ENCODE measurements around the gene BCAS3. TPM values are rescaled to one million over a fixed set of nuclear protein-coding genes. Genes with fewer than 3 reads are reported as not detected.

Gene BCAS3
- total and polyA plus RNA-seq, 2 donors (not counting 1 experiment from before 2014, with no cell fraction given), result 13.9 to 73.4 TPM

- Histone ChIP-seq H2AFZ (ENCODE audit: insufficient read depth, low read depth, low read length, poor library complexity, severe bottlenecking) (no peak overlapping the region), H3K27ac (ENCODE audit: low read length in 2 of 2) (no peak overlapping the region), H3K79me2 (ENCODE audit: control insufficient read depth, insufficient read depth, low read length) (no peaks in the 10 kb centered on the region), H3K9ac (ENCODE audit: low read length) (no peak overlapping the region), H3K27me3 (replicated peaks in 1 of 4; ENCODE audit: control extremely low read depth in 1 of 4, control insufficient read depth in 3 of 4, insufficient read depth in 4 of 4, low read length in 3 of 4) (no peaks in the 10 kb centered on the region), H3K4me1 (ENCODE audit: control insufficient read depth in 2 of 2, insufficient read depth in 2 of 2, low read length in 2 of 2) (no peaks in the 10 kb centered on the region), H3K4me3 (ENCODE audit: control extremely low read depth in 1 of 5, extremely low read depth in 1 of 5, insufficient read depth in 1 of 5, low read depth in 2 of 5, low read length in 4 of 5) (no peak overlapping the region), H3K4me2 (replicated peaks; ENCODE audit: low read depth, low read length, poor library complexity, severe bottlenecking) (no peak overlapping the region), H4K20me1 (ENCODE audit: control insufficient read depth, insufficient read depth, low read length, poor library complexity, severe bottlenecking) (no peaks in the 10 kb centered on the region), H3K9me3 (ENCODE audit: control extremely low read depth in 1 of 3, control insufficient read depth in 2 of 3, insufficient read depth in 1 of 3, low read length in 2 of 3) (no peaks in the 10 kb centered on the region), H3K36me3 (replicated peaks in 1 of 2; ENCODE audit: control extremely low read depth in 1 of 2, control insufficient read depth in 1 of 2, extremely low read depth in 1 of 2, insufficient read depth in 2 of 2, low read length in 1 of 2) (no peaks in the 10 kb centered on the region)
- no peaks in the 10 kb centered on the region for H3K9me3 Mint-ChIP-seq (ENCODE audit: insufficient read depth)
- ChIA-PET POLR2A (no interaction called here), CTCF (interaction anchor here (0.6 kb wide), 1 partner anchor 337 kb away, joined by 3 read pairs; no protein-coding TSS in a partner anchor)
- no peak overlapping the region for H3K27ac Mint-ChIP-seq
- ATAC-seq (ENCODE audit: low read depth) (no peak), DNase-seq (no peak)
- no peaks in the 10 kb centered on the region for H3K27me3 Mint-ChIP-seq
- no peak overlapping the region for H3K4me3 Mint-ChIP-seq
- no peaks in the 10 kb centered on the region for H3K4me1 Mint-ChIP-seq
- no peak for TF ChIP-seq CTCF (IDR thresholded peaks at IDR 0.05)
- TF ChIP-seq EZH2 (IDR thresholded peaks at IDR 0.05; ENCODE audit: borderline replicate concordance, insufficient read depth, low read depth, low read length, poor library complexity, severe bottlenecking), result no peak
- intact Hi-C loops (cut with micrococcal nuclease), result no loop called here
- WGBS (ENCODE audit: insufficient coverage), result 94% methylated on average over 3 of the region's 9 CpGs
Measured at GRCh38 chr17:61299517-61300513, 622.2 kb downstream of the BCAS3 start.
